GM23338 (cell line): Measurements from ENCODE around the gene RYR3. TPM values are rescaled to one million over a fixed set of nuclear protein-coding genes. Genes with fewer than 3 reads are reported as not detected.

Experiments used
- ATAC-seq: fragments of 200-7000 bp; cut with Tn5 transposase; 3 replicates; pipeline ENCODE4 v1.9.1; 2020
- DNase-seq: peaks from one replicate; pipeline ENCODE4 v3.0.0-alpha.2; 2015; ENCODE audit warnings: low spot score
- H2AFZ ChIP-seq: fragments of 200-600 bp; sonication (generic); 2 replicates; pipeline ENCODE4 v1.8.0; 2016; ENCODE audit warnings: antibody characterized with exemption, mild to moderate bottlenecking, moderate library complexity
- H3F3A ChIP-seq: fragments of 200-600 bp; sonication (generic); replicated peaks from 2 replicates; pipeline ENCODE4 v1.8.0; 2017; ENCODE audit warnings: antibody characterized with exemption, mixed run types, low read depth
- H3K27ac ChIP-seq: fragments of 200-600 bp; sonication (generic); 2 replicates; pipeline ENCODE4 v1.6.1; 2016; ENCODE audit warnings: low read depth
- H3K27me3 ChIP-seq: fragments of 200-600 bp; sonication (generic); 2 replicates; pipeline ENCODE4 v1.8.0; 2016; ENCODE audit warnings: mild to moderate bottlenecking, mixed run types, moderate library complexity; ENCODE audit not compliant: insufficient read depth
- H3K36me3 ChIP-seq: fragments of 200-600 bp; sonication (generic); 2 replicates; pipeline ENCODE4 v1.8.0; 2016; ENCODE audit warnings: mild to moderate bottlenecking; ENCODE audit not compliant: insufficient read depth
- H3K4me1 ChIP-seq: fragments of 200-600 bp; sonication (generic); 2 replicates; pipeline ENCODE4 v1.8.0; 2016; ENCODE audit warnings: mild to moderate bottlenecking, moderate library complexity; ENCODE audit not compliant: insufficient read depth
- H3K4me2 ChIP-seq: fragments of 200-600 bp; sonication (generic); 2 replicates; pipeline ENCODE4 v1.7.1; 2017; ENCODE audit warnings: mixed run types
- H3K4me3 ChIP-seq: fragments of 200-600 bp; sonication (generic); 2 replicates; pipeline ENCODE4 v1.6.1; 2016; ENCODE audit warnings: mixed run types
- H3K79me2 ChIP-seq: fragments of 200-600 bp; sonication (generic); replicated peaks from 2 replicates; pipeline ENCODE4 v1.8.0; 2017; ENCODE audit warnings: mild to moderate bottlenecking; ENCODE audit not compliant: insufficient read depth
- H3K9me2 ChIP-seq: fragments of 200-600 bp; sonication (generic); 2 replicates; pipeline ENCODE4 v1.8.0; 2017; ENCODE audit not compliant: insufficient read depth
- H4K20me1 ChIP-seq: fragments of 200-600 bp; sonication (generic); replicated peaks from 2 replicates; pipeline ENCODE4 v1.8.0; 2017; ENCODE audit warnings: mild to moderate bottlenecking; ENCODE audit not compliant: insufficient read depth
- H3K27ac Mint-ChIP-seq: 2 replicates; pipeline ENCODE4 v1.8.0; 2020; ENCODE audit warnings: inconsistent platforms, mild to moderate bottlenecking, moderate library complexity, mixed read lengths
- H3K27me3 Mint-ChIP-seq: 3 replicates; pipeline ENCODE4 v1.8.0; 2022; ENCODE audit warnings: low read depth, mild to moderate bottlenecking, moderate library complexity, mixed read lengths, inconsistent platforms; ENCODE audit not compliant: insufficient read depth, poor library complexity
- H3K36me3 Mint-ChIP-seq: 3 replicates; pipeline ENCODE4 v1.8.0; 2021; ENCODE audit warnings: low read depth, mild to moderate bottlenecking, inconsistent platforms, moderate library complexity, mixed read lengths
- H3K4me1 Mint-ChIP-seq: 3 replicates; pipeline ENCODE4 v1.8.0; 2020; ENCODE audit warnings: mild to moderate bottlenecking, inconsistent platforms, mixed read lengths
- H3K4me3 Mint-ChIP-seq: 3 replicates; pipeline ENCODE4 v1.8.0; 2021; ENCODE audit warnings: moderate library complexity, mild to moderate bottlenecking, inconsistent platforms, mixed read lengths
- H3K9me3 Mint-ChIP-seq: 3 replicates; pipeline ENCODE4 v1.8.0; 2020; ENCODE audit warnings: moderate library complexity, mild to moderate bottlenecking, inconsistent platforms, mixed read lengths
- CTCF ChIP-seq, 2 experiments: fragments of 200-600 bp in 1 of 2; sonication (generic) in 1 of 2; conservative IDR thresholded peaks; 2 replicates each; pipeline versions ENCODE4 v1.5.1 to v1.6.1; 2016 to 2017; ENCODE audit warnings: antibody characterized with exemption in 2 of 2, low read depth in 2 of 2, mild to moderate bottlenecking in 2 of 2, moderate library complexity in 1 of 2
- ETS1 ChIP-seq: IDR thresholded peaks from 2 replicates; pipeline ENCODE4 v1.6.1; 2016; ENCODE audit warnings: antibody characterized with exemption
- EZH2 ChIP-seq: fragments of 200-600 bp; sonication (generic); IDR thresholded peaks from one replicate; pipeline ENCODE4 v1.8.0; 2017; ENCODE audit warnings: antibody characterized with exemption, mild to moderate bottlenecking, low read depth; ENCODE audit not compliant: unreplicated experiment
- EZH2phosphoT487 ChIP-seq: fragments of 200-600 bp; sonication (generic); IDR thresholded peaks from one replicate; pipeline ENCODE4 v1.8.1; 2018; ENCODE audit warnings: antibody characterized with exemption; ENCODE audit not compliant: unreplicated experiment
- JUNB ChIP-seq: IDR thresholded peaks from one replicate; pipeline ENCODE4 v1.6.1; 2016; ENCODE audit warnings: antibody characterized with exemption; ENCODE audit not compliant: unreplicated experiment
- POLR2AphosphoS5 ChIP-seq: IDR thresholded peaks from 2 replicates; pipeline ENCODE4 v1.6.1; 2016; ENCODE audit warnings: antibody characterized with exemption, low read depth
- REST ChIP-seq: IDR thresholded peaks from one replicate; pipeline ENCODE4 v1.6.1; 2018; ENCODE audit warnings: antibody characterized with exemption; ENCODE audit not compliant: unreplicated experiment
- STAT1 ChIP-seq: IDR thresholded peaks from one replicate; pipeline ENCODE4 v1.6.1; 2016; ENCODE audit warnings: antibody characterized with exemption; ENCODE audit not compliant: unreplicated experiment
- polyA plus RNA-seq: library from polyadenylated mRNA; unstranded; fragments of >200 nt; fragmentation: Nextera tagmentation; extraction: Ambion mirVana; gene quantifications from 2 replicates; pipeline ENCODE4 v1.2.1, GENCODE V29; 2016
- total RNA-seq: library from RNA; depleted of rRNA; stranded (reverse); fragments of >200 nt; shearing (Covaris generic); gene quantifications from 2 replicates; pipeline ENCODE4 v1.2.3, GENCODE V29; 2014

The RYR3 gene
- total and polyA plus RNA-seq, 2 experiments from 2014 or later: 1.1 to 1.2 TPM

GRCh38 chr15:33888176-33888575, 577.4 kb downstream of the RYR3 start:
- no peaks in the 10 kb centered on the region for H3K27me3 ChIP-seq
- H3K4me3 ChIP-seq: no peak overlapping the region
- DNase-seq (no peak), ATAC-seq (no peak; the same call in 2 of the 3 replicates)
- no peaks in the 10 kb centered on the region for H3F3A ChIP-seq
- Mint-ChIP-seq H3K4me1 (peaks cover 3% of the 10 kb centered on the region; the same call in 2 of the 3 replicates), H3K27ac (no peak overlapping the region), H3K36me3 (peaks cover 3% of the 10 kb centered on the region; the same call in 2 of the 3 replicates), H3K4me3 (no peak overlapping the region), H3K27me3 (peaks cover 2% of the 10 kb centered on the region), H3K9me3 (peaks cover 3% of the 10 kb centered on the region; the same call in 2 of the 3 replicates)
- no peaks in the 10 kb centered on the region; the same call in 1 of the 2 replicates for H3K9me2 ChIP-seq
- no peak overlapping the region for H2AFZ ChIP-seq
- no peaks in the 10 kb centered on the region for H3K36me3 ChIP-seq
- TF ChIP-seq CTCF (conservative IDR thresholded peaks at IDR 0.05; ENCODE audit: low read depth in 2 of 2) (no peak), REST (no peak)
- H3K79me2 ChIP-seq: no peaks in the 10 kb centered on the region
- H3K27ac ChIP-seq: no peak overlapping the region
- no peak overlapping the region for H3K4me2 ChIP-seq
- no peaks in the 10 kb centered on the region for H4K20me1 ChIP-seq
- H3K4me1 ChIP-seq: no peaks in the 10 kb centered on the region

- no peak overlapping the region for H3K4me2 ChIP-seq
- H3K4me1 Mint-ChIP-seq: no peaks in the 10 kb centered on the region; the same call in 2 of the 3 replicates
- no peaks in the 10 kb centered on the region for H3F3A ChIP-seq
- H2AFZ ChIP-seq: no peak overlapping the region
- H3K27me3 ChIP-seq: no peaks in the 10 kb centered on the region
- no peaks in the 10 kb centered on the region for H3K9me2 ChIP-seq
- H3K4me1 ChIP-seq: no peaks in the 10 kb centered on the region
- H3K79me2 ChIP-seq: no peaks in the 10 kb centered on the region
- ATAC-seq: no peak
- H3K4me3 Mint-ChIP-seq: no peak overlapping the region
- H3K27ac ChIP-seq: no peak overlapping the region
- H3K36me3 Mint-ChIP-seq: no peaks in the 10 kb centered on the region
- H3K9me3 Mint-ChIP-seq: no peaks in the 10 kb centered on the region
- H3K27me3 Mint-ChIP-seq: peaks cover 4% of the 10 kb centered on the region
- no peaks in the 10 kb centered on the region for H4K20me1 ChIP-seq
- no peak overlapping the region for H3K27ac Mint-ChIP-seq
- no peak for DNase-seq
- no peaks in the 10 kb centered on the region for H3K36me3 ChIP-seq
- no peak overlapping the region for H3K4me3 ChIP-seq
- TF ChIP-seq REST (no peak), ETS1 (no peak), STAT1 (no peak), JUNB (no peak), POLR2AphosphoS5 (no peak), EZH2phosphoT487 (no peak), EZH2 (no peak)
Observed at GRCh38 chr15:33894193-33894592, 583.4 kb downstream of the RYR3 start.
